Measurements from ENCODE around the gene LRRC2. TPM values are rescaled to one million over a fixed set of nuclear protein-coding genes. Genes with fewer than 3 reads are reported as not detected.

Gene LRRC2
- total RNA-seq, 2 donors from 2014 or later: 7.0 to 29.7 TPM

DNA sequence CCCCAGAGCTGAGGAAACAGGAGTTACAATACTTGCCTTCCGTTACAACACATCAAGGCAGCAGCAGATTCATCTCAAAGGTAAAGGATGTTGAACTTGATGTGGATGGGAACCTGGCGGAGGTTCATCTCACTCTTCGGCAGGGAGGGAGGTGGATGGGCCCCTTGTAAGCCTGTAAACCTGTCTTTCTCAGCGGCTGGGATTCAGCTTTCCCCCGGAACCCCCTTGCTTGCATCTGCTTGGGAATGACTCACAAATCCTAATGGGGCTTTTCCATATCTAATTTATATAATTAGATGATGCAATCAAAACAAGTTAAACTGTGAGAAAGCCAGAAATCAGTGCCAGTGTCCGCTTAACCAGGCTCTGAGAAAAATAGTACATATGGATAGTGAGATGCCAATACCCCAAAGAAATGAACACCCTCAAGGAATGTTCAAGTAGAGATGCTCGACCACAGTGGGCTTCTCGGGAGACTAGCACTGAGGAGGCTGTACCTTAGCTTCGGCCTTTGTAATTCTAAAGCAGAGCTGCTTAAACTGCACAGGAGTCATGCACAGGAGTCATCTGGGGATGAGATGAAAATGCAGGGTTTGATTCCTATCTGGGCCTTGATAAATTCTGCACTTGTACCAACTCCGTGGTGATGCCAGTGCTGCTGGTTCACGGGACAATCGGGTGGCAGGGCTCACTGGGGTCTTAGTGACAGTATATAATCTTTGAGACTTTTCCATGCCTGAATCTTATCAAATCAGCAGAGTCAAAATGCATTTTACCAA, 44.0 kb upstream of the LRRC2 start:
- Histone ChIP-seq H3K4me3 (no peak overlapping the region), H3K9me3 (no peaks in the 10 kb centered on the region), H3K36me3 (no peaks in the 10 kb centered on the region), H3K27ac (no peak overlapping the region), H3K4me1 (no peaks in the 10 kb centered on the region), H3K27me3 (no peaks in the 10 kb centered on the region)
- DNase-seq (ENCODE audit: low spot score): no peak
- TF ChIP-seq, protein P1, sequence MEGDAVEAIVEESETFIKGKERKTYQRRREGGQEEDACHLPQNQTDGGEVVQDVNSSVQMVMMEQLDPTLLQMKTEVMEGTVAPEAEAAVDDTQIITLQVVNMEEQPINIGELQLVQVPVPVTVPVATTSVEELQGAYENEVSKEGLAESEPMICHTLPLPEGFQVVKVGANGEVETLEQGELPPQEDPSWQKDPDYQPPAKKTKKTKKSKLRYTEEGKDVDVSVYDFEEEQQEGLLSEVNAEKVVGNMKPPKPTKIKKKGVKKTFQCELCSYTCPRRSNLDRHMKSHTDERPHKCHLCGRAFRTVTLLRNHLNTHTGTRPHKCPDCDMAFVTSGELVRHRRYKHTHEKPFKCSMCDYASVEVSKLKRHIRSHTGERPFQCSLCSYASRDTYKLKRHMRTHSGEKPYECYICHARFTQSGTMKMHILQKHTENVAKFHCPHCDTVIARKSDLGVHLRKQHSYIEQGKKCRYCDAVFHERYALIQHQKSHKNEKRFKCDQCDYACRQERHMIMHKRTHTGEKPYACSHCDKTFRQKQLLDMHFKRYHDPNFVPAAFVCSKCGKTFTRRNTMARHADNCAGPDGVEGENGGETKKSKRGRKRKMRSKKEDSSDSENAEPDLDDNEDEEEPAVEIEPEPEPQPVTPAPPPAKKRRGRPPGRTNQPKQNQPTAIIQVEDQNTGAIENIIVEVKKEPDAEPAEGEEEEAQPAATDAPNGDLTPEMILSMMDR (IDR thresholded peaks at IDR 0.05): no peak

DNA sequence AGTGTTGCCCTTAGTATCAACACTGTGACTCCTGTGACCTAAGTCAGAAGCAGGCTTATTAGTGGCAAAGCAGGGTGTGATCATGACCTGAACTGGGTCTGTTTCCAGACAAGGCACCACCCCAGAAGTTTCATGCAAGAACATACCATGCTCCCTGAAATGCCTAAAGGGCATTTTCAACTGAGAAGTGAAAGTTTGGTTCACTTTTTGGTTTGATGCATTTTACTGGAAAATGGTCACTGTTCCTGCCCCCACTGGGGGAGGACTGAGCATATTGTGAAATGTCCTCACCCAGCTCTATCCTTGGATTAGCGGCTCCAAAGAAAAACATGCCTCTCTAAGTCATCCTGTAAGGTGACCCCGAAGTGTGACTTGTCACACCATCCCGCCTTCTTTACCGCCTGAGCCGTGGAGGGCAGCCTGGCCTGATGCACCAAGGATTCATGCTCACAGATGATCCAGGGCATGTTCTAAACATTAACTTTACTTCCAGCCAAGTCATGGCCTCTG, 43.2 kb upstream of the LRRC2 start:
- H3K9me3 ChIP-seq: no peaks in the 10 kb centered on the region
- TF ChIP-seq, protein P1 (IDR thresholded peaks at IDR 0.05): no peak
- no peaks in the 10 kb centered on the region for H3K36me3 ChIP-seq
- no peak overlapping the region for H3K27ac ChIP-seq
- H3K4me1 ChIP-seq: no peaks in the 10 kb centered on the region
- H3K4me3 ChIP-seq: no peak overlapping the region
- no peaks in the 10 kb centered on the region for H3K27me3 ChIP-seq
- no peak for DNase-seq (ENCODE audit: low spot score)

DNA sequence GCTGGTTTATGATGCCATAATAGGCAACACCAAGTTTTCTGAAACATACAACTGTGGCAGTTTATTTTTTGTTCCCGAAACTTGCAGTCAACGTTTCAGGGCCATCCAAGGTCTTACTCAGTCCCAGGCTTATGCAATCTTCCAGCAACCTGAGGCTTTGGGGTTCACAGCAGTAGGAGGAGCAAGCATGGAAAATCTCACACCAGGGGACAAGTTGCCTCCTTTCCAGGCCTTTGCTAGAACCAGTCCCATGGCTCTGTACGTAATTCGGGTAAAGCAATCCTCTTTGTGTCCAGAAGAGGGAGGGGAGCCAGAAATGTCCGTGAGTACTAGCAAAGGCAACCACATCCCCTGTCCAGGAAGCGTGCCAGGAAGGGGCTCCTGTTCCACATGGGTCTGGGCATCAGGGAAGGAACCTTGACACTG, 41.5 kb upstream of the LRRC2 start:
- TF ChIP-seq, protein P1 (IDR thresholded peaks at IDR 0.05): no peak
- Histone ChIP-seq H3K27me3 (no peaks in the 10 kb centered on the region), H3K27ac (no peak overlapping the region), H3K36me3 (no peaks in the 10 kb centered on the region), H3K4me1 (no peaks in the 10 kb centered on the region), H3K9me3 (no peaks in the 10 kb centered on the region), H3K4me3 (no peak overlapping the region)
- DNase-seq (ENCODE audit: low spot score): no peak

DNA sequence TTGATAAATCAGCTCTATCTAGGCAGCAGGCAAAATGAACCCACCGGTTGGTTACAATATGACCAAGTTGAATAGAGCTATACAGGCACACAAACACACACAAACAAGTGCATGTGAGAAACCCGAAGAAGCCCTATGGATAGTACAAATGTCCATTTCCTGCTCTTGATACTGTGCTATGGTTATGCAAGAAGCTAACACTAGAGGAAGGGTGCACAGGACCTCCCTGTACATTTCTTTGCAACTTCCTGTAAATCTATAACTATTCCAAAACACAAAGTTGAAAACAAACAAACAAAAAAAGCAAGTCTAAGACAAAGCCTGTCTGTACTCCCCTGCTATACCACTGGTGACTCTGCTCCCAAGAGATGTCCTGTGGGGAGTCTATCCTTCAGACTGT, 38.0 kb upstream of the LRRC2 start:
- DNase-seq (ENCODE audit: low spot score): no peak
- no peak overlapping the region for H3K27ac ChIP-seq
- no peaks in the 10 kb centered on the region for H3K9me3 ChIP-seq
- H3K4me1 ChIP-seq: no peaks in the 10 kb centered on the region
- no peaks in the 10 kb centered on the region for H3K27me3 ChIP-seq
- H3K36me3 ChIP-seq: no peaks in the 10 kb centered on the region
- TF ChIP-seq, protein P1 (IDR thresholded peaks at IDR 0.05): no peak
- no peak overlapping the region for H3K4me3 ChIP-seq

DNA sequence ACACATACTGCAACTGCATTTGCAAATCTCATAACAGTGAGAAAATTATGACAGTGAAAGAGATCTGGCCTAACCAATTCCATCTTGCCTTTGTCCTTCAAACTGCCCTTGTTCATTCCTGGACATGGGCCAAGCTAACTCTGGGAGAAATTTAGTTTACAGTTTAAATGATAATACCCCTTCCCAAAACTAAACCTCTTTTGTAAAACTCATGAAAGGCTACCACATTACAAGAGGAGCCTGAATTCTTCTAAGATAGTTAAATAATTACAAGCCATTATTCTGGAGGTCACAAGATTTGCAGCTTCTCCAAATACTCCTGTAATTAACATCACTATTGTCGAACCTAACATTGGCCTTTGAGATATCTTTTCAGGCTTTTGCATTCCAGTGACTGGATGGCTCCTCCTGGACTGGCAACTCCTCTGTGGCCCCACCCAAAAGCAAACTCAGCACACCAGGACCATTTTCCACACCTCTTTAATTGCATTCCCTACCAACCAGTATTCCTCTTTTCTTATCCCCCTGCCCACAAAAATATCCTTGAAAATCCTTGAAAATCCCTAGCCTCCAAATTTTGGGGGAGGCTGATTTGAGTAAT, 37.4 kb upstream of the LRRC2 start:
- Histone ChIP-seq H3K4me3 (no peak overlapping the region), H3K9me3 (no peaks in the 10 kb centered on the region), H3K27me3 (no peaks in the 10 kb centered on the region), H3K36me3 (no peaks in the 10 kb centered on the region), H3K27ac (no peak overlapping the region), H3K4me1 (no peaks in the 10 kb centered on the region)
- TF ChIP-seq, protein P1 (IDR thresholded peaks at IDR 0.05): no peak
- DNase-seq (ENCODE audit: low spot score): no peak
